Mesodermal cell (in vitro differentiated cells): ENCODE results near the gene COP1.

Experiments
- H3K27ac ChIP-seq: 2 replicates; pipeline ENCODE4 v1.7.0; 2013; ENCODE audit warnings: mild to moderate bottlenecking, low read depth, low read length, moderate library complexity; ENCODE audit not compliant: severe bottlenecking
- H3K36me3 ChIP-seq: 2 replicates; pipeline ENCODE4 v1.7.1; 2013; ENCODE audit warnings: mild to moderate bottlenecking, low read length, moderate library complexity; ENCODE audit not compliant: control insufficient read depth, insufficient read depth
- H3K4me1 ChIP-seq: one replicate; pipeline ENCODE4 v1.7.1; 2013; ENCODE audit warnings: mild to moderate bottlenecking, low read length; ENCODE audit not compliant: insufficient read depth, control insufficient read depth, poor library complexity, severe bottlenecking
- H3K4me3 ChIP-seq: 2 replicates; pipeline ENCODE4 v1.7.0; 2013; ENCODE audit warnings: low read length, control low read depth, mild to moderate bottlenecking; ENCODE audit not compliant: insufficient read depth, poor library complexity, severe bottlenecking; ENCODE audit errors: extremely low read depth
- H3K9me3 ChIP-seq: 2 replicates; pipeline ENCODE4 v1.7.1; 2013; ENCODE audit warnings: mild to moderate bottlenecking, low read length, moderate library complexity; ENCODE audit not compliant: control insufficient read depth
- WGBS, 2 experiments: methylation state at CpG; one replicate each; pipeline ENCODE4 v1.1.5; 2013; ENCODE audit warnings: missing lambda C conversion rate in 2 of 2; ENCODE audit not compliant: insufficient coverage in 2 of 2; 5-methylcytosine and 5-hydroxymethylcytosine counted together

Gene COP1

DNA sequence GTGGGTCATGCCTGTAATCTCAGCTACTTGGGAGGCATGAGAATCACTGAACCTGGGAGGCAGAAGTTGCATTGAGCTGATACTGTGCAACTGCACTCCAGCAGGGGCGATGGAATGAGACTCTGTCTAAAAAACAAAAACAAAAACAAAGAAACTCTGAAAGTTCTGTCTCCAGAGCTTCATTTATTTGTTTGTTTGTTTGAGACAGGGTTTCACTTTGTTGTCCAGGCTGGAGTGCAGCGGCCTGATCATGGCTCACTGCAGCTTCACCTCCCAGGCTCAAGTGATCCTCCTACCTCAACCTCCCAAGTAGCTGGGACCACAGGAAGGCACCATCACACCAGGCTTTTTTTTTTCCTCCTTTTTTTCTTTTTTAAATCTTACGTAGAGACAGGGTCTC lies 271.9 kb downstream of the COP1 start:
- H3K4me3 ChIP-seq, result no peak overlapping the region
- H3K27ac ChIP-seq, result no peak overlapping the region
- no peaks in the 10 kb centered on the region for H3K4me1 ChIP-seq
- peaks cover 20% of the 10 kb centered on the region for H3K36me3 ChIP-seq
- WGBS, 2 experiments, result 90 to 100% methylated on average over 1 to 2 of the region's 3 CpGs
- H3K9me3 ChIP-seq, result no peaks in the 10 kb centered on the region

DNA sequence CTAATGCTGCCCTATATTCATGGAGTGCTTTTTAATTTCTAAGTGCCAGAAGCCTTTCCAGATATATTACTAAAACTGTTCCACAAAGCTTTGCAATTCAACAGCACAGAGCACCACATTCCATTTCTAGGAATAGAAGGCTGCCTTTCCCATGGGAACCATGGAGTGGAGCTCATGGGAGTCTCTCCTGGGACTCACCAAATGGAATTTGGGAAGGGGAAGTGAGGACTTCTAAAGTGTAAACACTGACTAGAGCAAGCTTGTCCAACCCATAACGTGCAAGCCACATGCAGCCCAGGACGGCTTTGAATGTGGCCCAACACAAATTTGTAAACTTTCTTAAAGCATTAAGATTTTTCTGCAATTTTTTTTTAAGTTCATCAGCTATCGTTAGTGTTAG lies 273.3 kb downstream of the COP1 start:
- Histone ChIP-seq H3K4me1 (no peaks in the 10 kb centered on the region), H3K9me3 (peaks cover 2% of the 10 kb centered on the region), H3K36me3 (peaks cover 14% of the 10 kb centered on the region), H3K4me3 (no peak overlapping the region), H3K27ac (no peak overlapping the region)
- WGBS, 2 experiments, result no CpG with 5 or more reads among the region's 3 CpGs

DNA sequence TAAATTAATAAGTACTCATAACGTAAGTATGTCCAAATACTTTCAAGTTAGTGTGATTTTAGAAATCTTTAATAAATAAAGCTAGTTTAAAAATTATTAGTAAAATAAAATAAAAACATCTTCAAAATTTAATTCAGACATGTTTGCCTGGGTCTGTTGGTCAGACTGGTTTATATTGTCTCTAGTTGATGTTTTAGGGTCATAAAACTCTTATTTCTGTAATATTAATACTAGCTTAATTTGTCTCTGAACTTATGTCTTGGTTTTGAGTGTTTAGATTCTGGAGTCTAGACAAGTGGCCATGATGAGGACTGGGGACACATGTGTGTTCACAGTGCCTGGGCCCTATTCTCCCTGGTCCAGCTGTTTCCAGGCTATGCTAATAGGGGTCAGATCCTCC lies 279.1 kb downstream of the COP1 start:
- WGBS, 2 experiments, result no CpG with 5 or more reads among the region's 1 CpG
- Histone ChIP-seq H3K36me3 (peaks cover 4% of the 10 kb centered on the region), H3K9me3 (peaks cover 6% of the 10 kb centered on the region), H3K27ac (no peak overlapping the region), H3K4me3 (no peak overlapping the region), H3K4me1 (no peaks in the 10 kb centered on the region)

DNA sequence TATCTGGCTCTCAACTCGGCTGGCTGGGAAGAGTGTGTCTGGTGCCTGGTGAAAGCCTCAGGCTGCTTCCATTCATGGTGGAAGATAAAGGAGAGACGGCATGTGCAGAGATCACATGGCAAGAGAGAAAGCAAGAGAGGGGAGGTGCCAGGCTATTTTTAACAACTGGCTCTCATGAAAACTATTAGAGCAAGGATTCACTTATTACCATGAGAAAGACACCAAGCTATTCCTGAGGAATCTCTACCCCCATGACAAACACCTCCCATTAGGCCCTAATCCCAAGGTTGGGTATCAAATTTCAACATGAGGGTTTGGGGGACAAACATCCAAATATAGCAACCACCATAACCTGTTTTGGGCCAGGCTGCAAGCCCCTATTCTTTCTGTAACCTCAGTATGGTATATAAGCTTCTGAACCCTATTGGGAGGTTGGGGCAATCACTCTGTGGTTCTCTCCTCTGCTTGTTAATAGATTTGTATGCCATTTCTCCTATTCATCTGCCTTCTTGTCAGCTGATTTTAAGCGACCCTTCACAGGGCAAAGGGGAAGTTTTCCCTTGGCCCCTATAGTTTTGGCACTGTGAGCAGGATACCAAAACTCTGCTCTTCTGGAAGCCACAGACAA lies 284.7 kb downstream of the COP1 start:
- no peak overlapping the region for H3K4me3 ChIP-seq
- no peaks in the 10 kb centered on the region for H3K9me3 ChIP-seq
- 52 to 67% methylated on average over 2 of the region's 3 CpGs for WGBS, 2 experiments
- H3K27ac ChIP-seq, result no peak overlapping the region
- no peaks in the 10 kb centered on the region for H3K36me3 ChIP-seq
- H3K4me1 ChIP-seq, result peaks cover 20% of the 10 kb centered on the region

DNA sequence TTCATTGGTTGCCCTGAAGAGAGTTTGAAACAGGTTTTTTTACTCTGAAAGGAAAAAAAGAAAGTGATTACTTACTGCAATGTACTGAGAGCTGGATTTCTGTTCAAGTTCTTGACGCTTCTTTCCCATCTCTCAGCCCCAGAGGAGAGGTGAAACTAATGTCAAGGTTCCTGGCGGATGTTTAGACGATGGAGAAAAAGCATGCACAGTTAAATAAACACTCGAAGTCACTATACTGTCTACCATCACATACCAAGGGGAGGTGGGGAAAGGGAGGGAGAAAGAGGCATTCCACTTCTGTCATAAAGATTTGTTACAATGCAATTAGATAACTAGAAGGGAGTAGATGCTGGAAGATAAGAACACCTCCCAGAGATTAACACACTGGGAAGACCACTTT lies 286.7 kb downstream of the COP1 start:
- peaks cover 5% of the 10 kb centered on the region for H3K36me3 ChIP-seq
- WGBS, 2 experiments, result no CpG with 5 or more reads among the region's 4 CpGs
- H3K9me3 ChIP-seq, result no peaks in the 10 kb centered on the region
- peaks cover 20% of the 10 kb centered on the region for H3K4me1 ChIP-seq
- peak overlapping the region; percentile 10 for H3K27ac ChIP-seq
- H3K4me3 ChIP-seq, result no peak overlapping the region

DNA sequence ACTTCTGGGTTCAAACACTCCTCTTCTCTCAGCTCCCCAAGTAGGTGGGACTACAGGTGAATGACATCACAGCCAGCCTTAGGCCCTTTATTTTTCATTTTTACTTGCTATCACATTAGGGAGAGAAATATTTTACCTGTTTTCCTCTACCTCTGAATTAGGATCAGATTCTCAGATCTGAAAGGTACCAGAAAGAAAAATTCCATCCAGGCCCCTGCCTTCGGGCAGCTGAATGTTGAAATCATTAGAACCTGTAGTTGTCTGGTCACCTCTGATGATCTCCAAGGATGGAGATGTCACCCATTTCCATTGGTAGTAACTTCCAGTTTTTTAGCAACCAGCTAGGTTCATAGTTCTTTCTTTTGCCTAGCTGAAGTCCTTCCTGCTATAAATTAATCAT lies 288.1 kb downstream of the COP1 start:
- H3K36me3 ChIP-seq, result peaks cover 5% of the 10 kb centered on the region
- H3K4me3 ChIP-seq, result no peak overlapping the region
- no peak overlapping the region for H3K27ac ChIP-seq
- WGBS, 2 experiments, result 60 to 100% methylated on average over 1 of the region's 1 CpG
- peaks cover 20% of the 10 kb centered on the region for H3K4me1 ChIP-seq
- H3K9me3 ChIP-seq, result no peaks in the 10 kb centered on the region

DNA sequence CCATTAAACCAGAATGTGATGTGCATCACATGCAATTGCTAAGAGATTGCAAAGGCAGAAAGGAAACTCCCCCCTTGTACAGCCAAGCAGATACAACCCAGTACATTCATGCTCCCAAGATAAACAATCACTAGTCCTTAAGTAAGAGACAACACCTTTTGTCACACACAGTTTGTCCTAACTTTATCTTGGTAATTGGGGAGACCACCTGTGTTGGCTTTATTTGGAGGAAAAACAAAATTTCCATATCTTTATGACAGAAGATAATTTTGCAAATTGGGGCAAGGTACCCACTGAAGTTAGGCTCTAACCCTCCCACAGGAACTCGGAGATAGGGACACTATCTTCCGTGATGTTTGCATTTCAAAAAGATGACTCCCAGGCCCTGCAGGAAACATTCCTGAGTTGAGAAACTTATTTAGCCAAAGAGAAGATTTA lies 288.7 kb downstream of the COP1 start:
- Histone ChIP-seq H3K27ac (no peak overlapping the region), H3K4me3 (no peak overlapping the region), H3K4me1 (peaks cover 20% of the 10 kb centered on the region), H3K36me3 (peaks cover 5% of the 10 kb centered on the region), H3K9me3 (no peaks in the 10 kb centered on the region)
- WGBS, 2 experiments, result 19 to 60% methylated on average over 1 to 2 of the region's 2 CpGs

DNA sequence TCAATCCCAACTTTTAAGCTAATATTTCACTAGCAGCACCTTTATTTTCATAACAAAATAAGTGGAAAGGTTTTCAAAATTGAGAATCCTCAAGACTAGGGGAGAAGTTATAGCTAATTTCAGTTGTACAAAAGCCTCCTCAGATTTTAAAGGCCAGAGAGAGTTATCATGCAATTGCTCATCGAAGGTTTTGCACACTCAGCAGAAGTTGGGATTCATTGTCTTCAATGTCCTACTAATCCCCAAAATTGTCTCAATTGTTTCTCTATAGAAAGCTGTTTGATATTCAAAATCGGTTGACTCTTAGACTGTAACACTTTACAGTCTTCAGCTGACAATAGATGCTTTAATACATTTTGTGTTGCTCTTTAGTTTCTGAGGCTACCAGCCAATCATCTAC lies 293.0 kb downstream of the COP1 start:
- Histone ChIP-seq H3K27ac (no peak overlapping the region), H3K4me3 (no peak overlapping the region), H3K4me1 (peaks cover 8% of the 10 kb centered on the region), H3K36me3 (peaks cover 12% of the 10 kb centered on the region), H3K9me3 (peaks cover 7% of the 10 kb centered on the region)
- no CpG with 5 or more reads among the region's 2 CpGs for WGBS, 2 experiments

DNA sequence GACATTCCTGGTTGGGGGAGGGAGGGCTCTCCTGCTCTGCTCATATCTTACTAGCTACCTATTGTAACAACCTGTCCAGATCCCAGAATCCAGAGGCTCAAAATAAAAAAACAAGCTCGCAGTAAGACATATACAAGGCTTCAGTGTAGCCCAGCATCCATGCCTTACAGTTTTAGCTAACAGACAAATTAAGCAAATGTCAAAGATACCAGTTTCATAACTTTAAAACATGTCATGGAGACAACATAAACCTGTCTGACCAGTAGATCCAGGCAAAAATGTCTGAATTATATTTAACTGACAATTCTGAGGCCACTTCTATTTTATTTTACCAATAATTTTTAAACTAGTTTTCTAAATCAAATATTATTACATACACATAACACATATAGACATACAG lies 295.9 kb downstream of the COP1 start:
- Histone ChIP-seq H3K9me3 (peaks cover 7% of the 10 kb centered on the region), H3K36me3 (peaks cover 12% of the 10 kb centered on the region), H3K27ac (no peak overlapping the region), H3K4me3 (no peak overlapping the region), H3K4me1 (no peaks in the 10 kb centered on the region)
- 100% methylated on average over 1 of the region's 1 CpG for WGBS, 2 experiments

DNA sequence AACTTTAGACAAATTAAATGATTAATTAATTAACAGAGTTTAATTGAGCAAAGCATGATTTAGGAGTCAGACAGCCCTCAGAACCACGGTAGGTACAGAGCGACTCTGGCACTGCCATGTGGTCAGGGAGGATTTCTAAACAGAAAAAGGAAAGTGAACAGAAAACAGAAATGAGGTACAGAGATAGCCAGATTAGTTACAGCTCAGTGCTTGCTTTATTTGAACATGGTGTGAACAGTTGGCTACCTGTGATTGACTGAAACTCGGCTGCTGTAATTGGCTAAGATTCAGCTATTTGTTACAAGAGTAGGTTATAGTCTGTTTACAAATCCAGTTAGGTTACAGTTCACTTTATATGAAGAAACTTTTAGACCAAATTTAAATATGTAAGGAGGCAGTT lies 300.7 kb downstream of the COP1 start:
- Histone ChIP-seq H3K4me3 (no peak overlapping the region), H3K36me3 (peaks cover 7% of the 10 kb centered on the region), H3K9me3 (peaks cover 7% of the 10 kb centered on the region), H3K4me1 (no peaks in the 10 kb centered on the region), H3K27ac (no peak overlapping the region)
- 79 to 95% methylated on average over 2 to 3 of the region's 3 CpGs for WGBS, 2 experiments

DNA sequence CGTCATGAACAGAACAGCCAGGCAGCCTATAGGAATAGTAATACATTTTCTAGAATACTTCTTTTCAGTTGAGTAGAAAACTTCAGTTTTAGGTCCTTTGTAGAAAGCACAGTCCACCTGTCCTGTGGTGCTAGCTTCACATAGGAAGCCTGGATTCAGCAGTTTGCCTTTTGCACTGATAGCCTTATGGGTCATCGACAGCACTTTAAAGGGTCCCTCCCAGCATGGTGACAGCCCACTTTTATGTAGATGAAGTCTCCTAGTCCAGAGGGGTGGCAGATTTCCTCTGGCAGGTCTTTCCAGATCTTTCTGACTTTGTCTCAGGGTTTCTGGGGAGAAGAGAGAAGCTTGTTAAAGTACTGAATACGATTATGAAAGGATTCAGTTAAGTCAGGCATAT lies 302.3 kb downstream of the COP1 start:
- no peaks in the 10 kb centered on the region for H3K36me3 ChIP-seq
- WGBS, 2 experiments, result 0 to 13% methylated on average over 1 of the region's 3 CpGs
- no peak overlapping the region for H3K4me3 ChIP-seq
- H3K9me3 ChIP-seq, result no peaks in the 10 kb centered on the region
- no peak overlapping the region for H3K27ac ChIP-seq
- no peaks in the 10 kb centered on the region for H3K4me1 ChIP-seq
